Astrocyte of the spinal cord (primary cell): Measurements from ENCODE around the gene NID2.

ENCODE experiments used
- DNase-seq: peaks from one replicate; pipeline ENCODE4 v3.0.0; 2011; ENCODE audit warnings: low read depth, low spot score
- H3K4me3 ChIP-seq: 2 replicates; pipeline ENCODE4 v1.5.1; 2011; ENCODE audit warnings: low read depth, mild to moderate bottlenecking, low read length, moderate library complexity
- CTCF ChIP-seq: IDR thresholded peaks from 2 replicates; pipeline ENCODE4 v1.5.1; 2012; ENCODE audit warnings: low read depth, mild to moderate bottlenecking, low read length, inconsistent platforms
- in situ Hi-C: cut with HindIII; loops from 2 replicates; pipeline ENCODE4 v1.10.0; 2017; ENCODE audit warnings: low sequenced_read_pairs

The NID2 gene

GRCh38 chr14:52075371-52075770 lies 6.5 kb upstream of the NID2 start:
- TF ChIP-seq CTCF, result no peak
- DNase-seq, result no peak
- in situ Hi-C loops, result no loop called here
- no peak overlapping the region for H3K4me3 ChIP-seq

- in situ Hi-C loops, result no loop called here
- TF ChIP-seq CTCF, result no peak
- DNase-seq, result no peak
- H3K4me3 ChIP-seq, result no peak overlapping the region
These were observed 4.4 kb upstream of the NID2 start for GRCh38 chr14:52073251-52073650.

- DNase-seq, result no peak
- TF ChIP-seq CTCF, result no peak
- in situ Hi-C loops, result no loop called here
- H3K4me3 ChIP-seq, result no peak overlapping the region
These were observed 3.5 kb upstream of the NID2 start for GRCh38 chr14:52072266-52072780.

- TF ChIP-seq CTCF, result no peak
- no peak overlapping the region for H3K4me3 ChIP-seq
- in situ Hi-C loops, result no loop called here
- DNase-seq, result no peak
These were observed 2.8 kb upstream of the NID2 start for GRCh38 chr14:52071675-52072074.

- in situ Hi-C loops, result no loop called here
- TF ChIP-seq CTCF, result no peak
- no peak overlapping the region for H3K4me3 ChIP-seq
- DNase-seq, result no peak
These were observed 1.2 kb upstream of the NID2 start for GRCh38 chr14:52070051-52070431.

- peak; percentile 83 for DNase-seq
- peak overlapping the region; percentile 86 for H3K4me3 ChIP-seq
- in situ Hi-C loops, result no loop called here
- TF ChIP-seq CTCF, result no peak
These were observed 620 bp upstream of the NID2 start for GRCh38 chr14:52069307-52070050.
